HepG2 (cell line): Measurements from ENCODE around the gene HSPA1L. TPM values are rescaled to one million over a fixed set of nuclear protein-coding genes. Genes with fewer than 3 reads are reported as not detected.
A peak's percentile ranks its signal among the peaks of the same experiment; 100 is the strongest.

Experiments
- BORCS8-MEF2B ChIP-seq: sonication (generic); formaldehyde crosslinking; IDR thresholded peaks from 2 replicates; pipeline ENCODE4 v1.8.0; 2022; ENCODE audit warnings: mild to moderate bottlenecking, missing genetic modification reagents
- CENPT ChIP-seq: sonication (generic); formaldehyde crosslinking; IDR thresholded peaks from 2 replicates; pipeline ENCODE4 v1.8.0; 2022; ENCODE audit warnings: low read depth, mild to moderate bottlenecking, moderate library complexity, missing genetic modification reagents
- FOSL1 ChIP-seq: sonication (generic); formaldehyde crosslinking; IDR thresholded peaks from 2 replicates; pipeline ENCODE4 v1.9.0; 2021; ENCODE audit warnings: missing genetic modification reagents, borderline replicate concordance
- HCFC1 ChIP-seq: fragments of 150-350 bp; IDR thresholded peaks from 2 replicates; pipeline ENCODE4 v1.6.1; 2014; ENCODE audit warnings: low read depth, low read length
- KMT2B ChIP-seq: IDR thresholded peaks from 2 replicates; pipeline ENCODE4 v1.6.1; 2016; ENCODE audit warnings: missing genetic modification reagents, missing compliant biosample characterization
- NONO ChIP-seq, 2 experiments: fragments of 450-650 bp in 1 of 2; sonication (generic) in 1 of 2; formaldehyde crosslinking in 1 of 2; IDR thresholded peaks in 1 of 2; conservative IDR thresholded peaks in 1 of 2; 2 replicates each; pipeline versions ENCODE4 v1.6.1 to v1.8.0; 2017 to 2022; ENCODE audit warnings: mild to moderate bottlenecking in 1 of 2, missing genetic modification reagents in 1 of 2, moderate library complexity in 1 of 2
- RAD51 ChIP-seq: fragments of 450-650 bp; IDR thresholded peaks from 2 replicates; pipeline ENCODE4 v1.6.1; 2016; ENCODE audit warnings: borderline replicate concordance
- SNAI1 ChIP-seq: sonication (generic); formaldehyde crosslinking; IDR thresholded peaks from 2 replicates; pipeline ENCODE4 v1.5.0; 2020; ENCODE audit warnings: mild to moderate bottlenecking, missing genetic modification reagents, borderline replicate concordance
- SPEN ChIP-seq: sonication (generic); formaldehyde crosslinking; IDR thresholded peaks from 2 replicates; pipeline ENCODE4 v1.5.1; 2020; ENCODE audit warnings: low read depth, mild to moderate bottlenecking, missing genetic modification reagents
- ZNF138 ChIP-seq: sonication (generic); formaldehyde crosslinking; IDR thresholded peaks from 2 replicates; pipeline ENCODE4 v1.5.0; 2020; ENCODE audit warnings: mild to moderate bottlenecking, low read depth, missing genetic modification reagents
- ZNF572 ChIP-seq: sonication (generic); formaldehyde crosslinking; IDR thresholded peaks from 2 replicates; pipeline ENCODE4 v1.5.1; 2020; ENCODE audit warnings: mild to moderate bottlenecking, missing genetic modification reagents
- ZSCAN31 ChIP-seq: sonication (generic); formaldehyde crosslinking; IDR thresholded peaks from 2 replicates; pipeline ENCODE4 v1.5.0; 2020; ENCODE audit warnings: low read depth, mild to moderate bottlenecking, missing genetic modification reagents
- polyA plus RNA-seq, 8 experiments: library from polyadenylated mRNA; depleted of rRNA in 3 of 8; stranded (reverse) in 7 of 8; unstranded in 1 of 8; fragments of >200 nt; fragmentation: Illumina TruSeq in 4 of 8; extraction: Trizol in 4 of 8; gene quantifications; 2 replicates each; pipeline versions ENCODE4 v1.2.1 to v1.2.3, GENCODE V29; 2011 to 2016; ENCODE audit warnings: low read depth in 4 of 8, missing spikeins in 1 of 8, mixed read lengths in 1 of 8; ENCODE audit not compliant: insufficient read depth in 1 of 8
- total RNA-seq, 5 experiments: library from RNA; depleted of rRNA; stranded (reverse); fragments of >200 nt; fragmentation: Illumina TruSeq; extraction: Trizol; gene quantifications; 2 replicates each; pipeline ENCODE4 v1.2.3, GENCODE V29; 2016; ENCODE audit warnings: low read depth in 1 of 5
- TF ChIP-seq, protein P1 (sequence below): sonication (generic); formaldehyde crosslinking; IDR thresholded peaks from 2 replicates; pipeline ENCODE4 v1.5.1; 2020; ENCODE audit warnings: mild to moderate bottlenecking, missing genetic modification reagents, moderate library complexity
- TF ChIP-seq, protein P2 (sequence below): sonication (generic); formaldehyde crosslinking; IDR thresholded peaks from 2 replicates; pipeline ENCODE4 v1.9.0; 2021; ENCODE audit warnings: missing genetic modification reagents, mild to moderate bottlenecking, borderline replicate concordance
- TF ChIP-seq, protein P3 (sequence below): sonication (generic); formaldehyde crosslinking; conservative IDR thresholded peaks from 2 replicates; pipeline ENCODE4 v1.4.0; 2020; ENCODE audit warnings: mild to moderate bottlenecking, missing genetic modification reagents, moderate library complexity
- TF ChIP-seq, protein P4 (sequence below): sonication (generic); formaldehyde crosslinking; IDR thresholded peaks from 2 replicates; pipeline ENCODE4 v1.4.0; 2020; ENCODE audit warnings: low read depth, mild to moderate bottlenecking, missing genetic modification reagents
- TF ChIP-seq, protein P5 (sequence below): sonication (generic); formaldehyde crosslinking; IDR thresholded peaks from 2 replicates; pipeline ENCODE4 v1.5.1; 2020; ENCODE audit warnings: missing genetic modification reagents, mild to moderate bottlenecking, borderline replicate concordance

The HSPA1L gene
- total and polyA plus RNA-seq, 2 of the 13 experiments (the other 11 are each of a cell fraction or from before 2014, with no cell fraction given): 0.55 to 1.0 TPM

DNA sequence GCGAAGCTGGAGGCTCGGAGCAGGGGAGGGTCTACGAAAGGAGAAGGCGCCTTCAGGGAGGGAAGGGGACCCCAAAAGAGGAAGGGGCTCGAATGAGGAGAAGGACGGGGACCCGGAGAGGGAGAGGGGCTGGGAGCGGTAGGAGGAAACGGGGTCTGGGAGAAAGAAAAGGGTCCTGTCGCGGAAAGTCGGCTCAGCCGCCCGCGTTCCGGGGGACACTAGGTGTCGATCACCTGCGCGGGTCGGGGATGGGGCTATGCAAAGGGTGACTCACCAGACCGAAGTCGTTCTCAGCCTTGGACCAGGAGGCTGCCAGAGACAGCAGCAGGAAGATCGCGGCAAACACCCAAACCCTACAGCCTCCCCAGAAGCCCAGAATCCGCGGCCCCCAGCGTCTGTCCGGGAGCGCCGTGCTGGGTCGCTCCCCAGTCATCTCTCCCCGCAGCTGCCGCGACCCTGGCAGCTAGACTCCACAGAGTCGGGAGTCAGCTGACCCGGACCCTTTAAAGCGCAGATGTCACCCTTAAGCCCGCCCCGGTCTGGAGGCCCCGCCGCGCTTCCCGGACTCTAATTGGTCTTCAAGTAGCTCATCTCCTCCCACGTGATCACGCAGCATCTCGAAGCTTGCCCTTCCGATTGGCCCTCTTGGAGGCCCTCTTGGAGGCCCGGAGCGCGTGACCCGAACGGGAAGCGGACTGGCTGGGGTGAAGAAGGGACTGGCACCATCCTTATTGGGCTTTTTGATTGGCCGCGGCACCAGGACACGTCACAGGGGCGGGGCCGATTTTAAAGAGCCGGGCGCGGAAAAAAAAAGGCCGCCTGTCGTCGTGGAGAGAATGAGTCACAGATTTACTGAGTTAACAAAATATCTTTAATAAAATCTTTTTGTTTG, 47.5 kb upstream of the HSPA1L start, which contains the start of gene NEU1 (continued):
- TF ChIP-seq ZNF138 (CRISPR knock-in tag) (no peak), RAD51 (peak; percentile 98), NONO (IDR thresholded peaks at IDR 0.05) (no peak), NONO (CRISPR knock-in tag; conservative IDR thresholded peaks at IDR 0.05) (peak; percentile 83), ZSCAN31 (CRISPR knock-in tag) (peak; percentile 19; the same call in 1 of the 2 replicates), BORCS8-MEF2B (CRISPR knock-in tag) (peak; percentile 91), SPEN (CRISPR knock-in tag) (peak; percentile 87), KMT2B (CRISPR knock-in tag) (peak; percentile 52), HCFC1 (0 out of 2 replicates have a peak, but pooled peaks have one; percentile 5), ZNF572 (CRISPR knock-in tag) (0 out of 2 replicates have a peak, but pooled peaks have one; percentile 46), SNAI1 (peak; percentile 77; the same call in 1 of the 2 replicates), FOSL1 (no peak), CENPT (CRISPR knock-in tag) (no peak)
- TF ChIP-seq, protein P1, sequence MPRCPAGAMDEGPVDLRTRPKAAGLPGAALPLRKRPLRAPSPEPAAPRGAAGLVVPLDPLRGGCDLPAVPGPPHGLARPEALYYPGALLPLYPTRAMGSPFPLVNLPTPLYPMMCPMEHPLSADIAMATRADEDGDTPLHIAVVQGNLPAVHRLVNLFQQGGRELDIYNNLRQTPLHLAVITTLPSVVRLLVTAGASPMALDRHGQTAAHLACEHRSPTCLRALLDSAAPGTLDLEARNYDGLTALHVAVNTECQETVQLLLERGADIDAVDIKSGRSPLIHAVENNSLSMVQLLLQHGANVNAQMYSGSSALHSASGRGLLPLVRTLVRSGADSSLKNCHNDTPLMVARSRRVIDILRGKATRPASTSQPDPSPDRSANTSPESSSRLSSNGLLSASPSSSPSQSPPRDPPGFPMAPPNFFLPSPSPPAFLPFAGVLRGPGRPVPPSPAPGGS: peak; percentile 67
- TF ChIP-seq, protein P2, sequence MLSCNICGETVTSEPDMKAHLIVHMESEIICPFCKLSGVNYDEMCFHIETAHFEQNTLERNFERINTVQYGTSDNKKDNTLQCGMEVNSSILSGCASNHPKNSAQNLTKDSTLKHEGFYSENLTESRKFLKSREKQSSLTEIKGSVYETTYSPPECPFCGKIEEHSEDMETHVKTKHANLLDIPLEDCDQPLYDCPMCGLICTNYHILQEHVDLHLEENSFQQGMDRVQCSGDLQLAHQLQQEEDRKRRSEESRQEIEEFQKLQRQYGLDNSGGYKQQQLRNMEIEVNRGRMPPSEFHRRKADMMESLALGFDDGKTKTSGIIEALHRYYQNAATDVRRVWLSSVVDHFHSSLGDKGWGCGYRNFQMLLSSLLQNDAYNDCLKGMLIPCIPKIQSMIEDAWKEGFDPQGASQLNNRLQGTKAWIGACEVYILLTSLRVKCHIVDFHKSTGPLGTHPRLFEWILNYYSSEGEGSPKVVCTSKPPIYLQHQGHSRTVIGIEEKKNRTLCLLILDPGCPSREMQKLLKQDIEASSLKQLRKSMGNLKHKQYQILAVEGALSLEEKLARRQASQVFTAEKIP (CRISPR knock-in tag): no peak
- TF ChIP-seq, protein P3, sequence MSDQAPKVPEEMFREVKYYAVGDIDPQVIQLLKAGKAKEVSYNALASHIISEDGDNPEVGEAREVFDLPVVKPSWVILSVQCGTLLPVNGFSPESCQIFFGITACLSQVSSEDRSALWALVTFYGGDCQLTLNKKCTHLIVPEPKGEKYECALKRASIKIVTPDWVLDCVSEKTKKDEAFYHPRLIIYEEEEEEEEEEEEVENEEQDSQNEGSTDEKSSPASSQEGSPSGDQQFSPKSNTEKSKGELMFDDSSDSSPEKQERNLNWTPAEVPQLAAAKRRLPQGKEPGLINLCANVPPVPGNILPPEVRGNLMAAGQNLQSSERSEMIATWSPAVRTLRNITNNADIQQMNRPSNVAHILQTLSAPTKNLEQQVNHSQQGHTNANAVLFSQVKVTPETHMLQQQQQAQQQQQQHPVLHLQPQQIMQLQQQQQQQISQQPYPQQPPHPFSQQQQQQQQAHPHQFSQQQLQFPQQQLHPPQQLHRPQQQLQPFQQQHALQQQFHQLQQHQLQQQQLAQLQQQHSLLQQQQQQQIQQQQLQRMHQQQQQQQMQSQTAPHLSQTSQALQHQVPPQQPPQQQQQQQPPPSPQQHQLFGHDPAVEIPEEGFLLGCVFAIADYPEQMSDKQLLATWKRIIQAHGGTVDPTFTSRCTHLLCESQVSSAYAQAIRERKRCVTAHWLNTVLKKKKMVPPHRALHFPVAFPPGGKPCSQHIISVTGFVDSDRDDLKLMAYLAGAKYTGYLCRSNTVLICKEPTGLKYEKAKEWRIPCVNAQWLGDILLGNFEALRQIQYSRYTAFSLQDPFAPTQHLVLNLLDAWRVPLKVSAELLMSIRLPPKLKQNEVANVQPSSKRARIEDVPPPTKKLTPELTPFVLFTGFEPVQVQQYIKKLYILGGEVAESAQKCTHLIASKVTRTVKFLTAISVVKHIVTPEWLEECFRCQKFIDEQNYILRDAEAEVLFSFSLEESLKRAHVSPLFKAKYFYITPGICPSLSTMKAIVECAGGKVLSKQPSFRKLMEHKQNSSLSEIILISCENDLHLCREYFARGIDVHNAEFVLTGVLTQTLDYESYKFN: peak; percentile 69
- TF ChIP-seq, protein P4, sequence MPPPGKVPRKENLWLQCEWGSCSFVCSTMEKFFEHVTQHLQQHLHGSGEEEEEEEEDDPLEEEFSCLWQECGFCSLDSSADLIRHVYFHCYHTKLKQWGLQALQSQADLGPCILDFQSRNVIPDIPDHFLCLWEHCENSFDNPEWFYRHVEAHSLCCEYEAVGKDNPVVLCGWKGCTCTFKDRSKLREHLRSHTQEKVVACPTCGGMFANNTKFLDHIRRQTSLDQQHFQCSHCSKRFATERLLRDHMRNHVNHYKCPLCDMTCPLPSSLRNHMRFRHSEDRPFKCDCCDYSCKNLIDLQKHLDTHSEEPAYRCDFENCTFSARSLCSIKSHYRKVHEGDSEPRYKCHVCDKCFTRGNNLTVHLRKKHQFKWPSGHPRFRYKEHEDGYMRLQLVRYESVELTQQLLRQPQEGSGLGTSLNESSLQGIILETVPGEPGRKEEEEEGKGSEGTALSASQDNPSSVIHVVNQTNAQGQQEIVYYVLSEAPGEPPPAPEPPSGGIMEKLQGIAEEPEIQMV: peak; percentile 91
- TF ChIP-seq, protein P5, sequence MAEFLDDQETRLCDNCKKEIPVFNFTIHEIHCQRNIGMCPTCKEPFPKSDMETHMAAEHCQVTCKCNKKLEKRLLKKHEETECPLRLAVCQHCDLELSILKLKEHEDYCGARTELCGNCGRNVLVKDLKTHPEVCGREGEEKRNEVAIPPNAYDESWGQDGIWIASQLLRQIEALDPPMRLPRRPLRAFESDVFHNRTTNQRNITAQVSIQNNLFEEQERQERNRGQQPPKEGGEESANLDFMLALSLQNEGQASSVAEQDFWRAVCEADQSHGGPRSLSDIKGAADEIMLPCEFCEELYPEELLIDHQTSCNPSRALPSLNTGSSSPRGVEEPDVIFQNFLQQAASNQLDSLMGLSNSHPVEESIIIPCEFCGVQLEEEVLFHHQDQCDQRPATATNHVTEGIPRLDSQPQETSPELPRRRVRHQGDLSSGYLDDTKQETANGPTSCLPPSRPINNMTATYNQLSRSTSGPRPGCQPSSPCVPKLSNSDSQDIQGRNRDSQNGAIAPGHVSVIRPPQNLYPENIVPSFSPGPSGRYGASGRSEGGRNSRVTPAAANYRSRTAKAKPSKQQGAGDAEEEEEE (CRISPR knock-in tag): peak; percentile 93; the same call in 1 of the 2 replicates
